HEK293 (cell line): ENCODE data around the gene RRM1.

ENCODE experiments used
- CTCF ChIA-PET: fragments of 350-600 bp; formaldehyde crosslinking; extraction: SDS; loops from one replicate; lab custom pipeline; 2021; ENCODE audit warnings: antibody characterized with exemption; lab: Yijun Ruan, JAX
- POLR2A ChIA-PET: fragments of 300-600 bp; formaldehyde crosslinking; extraction: SDS; loops from one replicate; lab custom pipeline; 2020; ENCODE audit warnings: antibody characterized with exemption, inconsistent platforms; lab: Yijun Ruan, JAX
- H3K27ac ChIP-seq: fragments of 200-500 bp; sonication (Bioruptor generic); 2 replicates; pipeline ENCODE4 v1.5.1; 2014; ENCODE audit warnings: low read depth, low read length, control low read depth, inconsistent platforms; ENCODE audit errors: extremely low read depth
- H3K36me3 ChIP-seq, 2 experiments: fragments of 200-500 bp in 1 of 2; sonication (Bioruptor generic) in 1 of 2; 1 replicate in 1 of 2; 2 replicates in 1 of 2; pipeline ENCODE4 v1.5.1; 2014 to 2017; ENCODE audit warnings: inconsistent platforms in 2 of 2, low read length in 2 of 2; ENCODE audit not compliant: control insufficient read depth in 2 of 2, insufficient read depth in 1 of 2
- H3K4me1 ChIP-seq: fragments of 200-500 bp; sonication (Bioruptor generic); 2 replicates; pipeline ENCODE4 v1.5.1; 2014; ENCODE audit warnings: mild to moderate bottlenecking, low read length, inconsistent platforms; ENCODE audit not compliant: control insufficient read depth, insufficient read depth
- H3K4me3 ChIP-seq: 2 replicates; pipeline ENCODE4 v1.5.1; 2011; ENCODE audit warnings: low read depth, mild to moderate bottlenecking, control low read depth, low read length, moderate library complexity
- H3K9me3 ChIP-seq: fragments of 200-500 bp; sonication (Bioruptor generic); 2 replicates; pipeline ENCODE4 v1.5.1; 2014; ENCODE audit warnings: low read depth, low read length, inconsistent platforms; ENCODE audit not compliant: control insufficient read depth, insufficient read depth
- FEZF1 ChIP-seq: fragments of 450-650 bp; formaldehyde crosslinking; IDR thresholded peaks from 2 replicates; pipeline ENCODE4 v1.5.1; 2016; ENCODE audit warnings: missing biosample characterization, missing genetic modification characterization
- GLI2 ChIP-seq: fragments of 450-650 bp; formaldehyde crosslinking; IDR thresholded peaks from 2 replicates; pipeline ENCODE4; 2017; ENCODE audit warnings: missing biosample characterization, missing genetic modification characterization, low read depth, borderline replicate concordance
- GLI4 ChIP-seq: fragments of 450-650 bp; formaldehyde crosslinking; IDR thresholded peaks from 2 replicates; pipeline ENCODE4 v1.5.1; 2016; ENCODE audit warnings: missing biosample characterization, missing genetic modification characterization
- HOXA7 ChIP-seq: sonication (generic); formaldehyde crosslinking; IDR thresholded peaks from 2 replicates; pipeline ENCODE4 v1.8.1; 2022; ENCODE audit warnings: missing genetic modification reagents, borderline replicate concordance
- MEIS1 ChIP-seq: sonication (generic); formaldehyde crosslinking; IDR thresholded peaks from 2 replicates; pipeline ENCODE4 v1.8.1; 2022; ENCODE audit warnings: missing genetic modification reagents, mild to moderate bottlenecking, borderline replicate concordance
- PRDM10 ChIP-seq: fragments of 450-650 bp; formaldehyde crosslinking; IDR thresholded peaks from 2 replicates; pipeline ENCODE4 v1.5.1; 2016; ENCODE audit warnings: missing biosample characterization, missing genetic modification characterization
- REST ChIP-seq: fragments of 450-650 bp; formaldehyde crosslinking; IDR thresholded peaks from 2 replicates; pipeline ENCODE4 v1.5.1; 2016; ENCODE audit warnings: missing biosample characterization, missing genetic modification characterization
- ZBTB20 ChIP-seq: fragments of 450-650 bp; formaldehyde crosslinking; IDR thresholded peaks from 2 replicates; pipeline ENCODE4 v1.5.1; 2016; ENCODE audit warnings: missing biosample characterization, missing genetic modification characterization
- ZIC2 ChIP-seq: fragments of 450-650 bp; formaldehyde crosslinking; IDR thresholded peaks from 2 replicates; pipeline ENCODE4 v1.5.1; 2016; ENCODE audit warnings: missing biosample characterization, missing genetic modification characterization
- ZNF155 ChIP-seq: fragments of 450-650 bp; formaldehyde crosslinking; IDR thresholded peaks from 2 replicates; pipeline ENCODE4 v1.5.1; 2016; ENCODE audit warnings: missing biosample characterization, missing genetic modification characterization
- ZNF157 ChIP-seq: fragments of 450-650 bp; formaldehyde crosslinking; IDR thresholded peaks from 2 replicates; pipeline ENCODE4 v1.5.1; 2016; ENCODE audit warnings: missing biosample characterization, missing genetic modification characterization
- ZNF16 ChIP-seq: fragments of 450-650 bp; formaldehyde crosslinking; IDR thresholded peaks from 2 replicates; pipeline ENCODE4 v1.5.1; 2016; ENCODE audit warnings: low read depth, missing biosample characterization, missing genetic modification characterization
- ZNF211 ChIP-seq: fragments of 450-650 bp; formaldehyde crosslinking; IDR thresholded peaks from 2 replicates; pipeline ENCODE4 v1.5.1; 2016; ENCODE audit warnings: low read depth, missing biosample characterization, missing genetic modification characterization
- ZNF280C ChIP-seq: fragments of 450-650 bp; formaldehyde crosslinking; IDR thresholded peaks from 2 replicates; pipeline ENCODE4 v1.5.1; 2016; ENCODE audit warnings: missing biosample characterization, missing genetic modification characterization
- ZNF302 ChIP-seq: fragments of 450-650 bp; formaldehyde crosslinking; IDR thresholded peaks from 2 replicates; pipeline ENCODE4 v1.5.1; 2016; ENCODE audit warnings: missing biosample characterization, missing genetic modification characterization, low read depth
- ZNF311 ChIP-seq: fragments of 450-650 bp; formaldehyde crosslinking; IDR thresholded peaks from 2 replicates; pipeline ENCODE4 v1.5.1; 2017; ENCODE audit warnings: missing biosample characterization, missing genetic modification characterization, borderline replicate concordance
- ZNF324 ChIP-seq: fragments of 450-650 bp; formaldehyde crosslinking; IDR thresholded peaks from 2 replicates; pipeline ENCODE4 v1.5.1; 2016; ENCODE audit warnings: missing biosample characterization, missing genetic modification characterization
- ZNF335 ChIP-seq: fragments of 450-650 bp; formaldehyde crosslinking; conservative IDR thresholded peaks from 2 replicates; pipeline ENCODE4 v1.5.1; 2016; ENCODE audit warnings: missing biosample characterization, missing genetic modification characterization
- ZNF677 ChIP-seq: fragments of 450-650 bp; IDR thresholded peaks from 2 replicates; pipeline ENCODE4 v1.5.0; 2018; ENCODE audit warnings: missing biosample characterization, mild to moderate bottlenecking, missing genetic modification characterization, moderate library complexity
- ZNF701 ChIP-seq: fragments of 450-650 bp; formaldehyde crosslinking; IDR thresholded peaks from 2 replicates; pipeline ENCODE4 v1.5.1; 2016; ENCODE audit warnings: missing biosample characterization, missing genetic modification characterization
- ZNF707 ChIP-seq: fragments of 450-650 bp; formaldehyde crosslinking; IDR thresholded peaks from 2 replicates; pipeline ENCODE4 v1.5.1; 2016; ENCODE audit warnings: missing biosample characterization, missing genetic modification characterization

RRM1 gene

GRCh38 chr11:4048340-4048739, 46.3 kb upstream of the RRM1 start:
- Histone ChIP-seq H3K36me3 (no peaks in the 10 kb centered on the region), H3K4me1 (no peaks in the 10 kb centered on the region), H3K9me3 (no peaks in the 10 kb centered on the region), H3K27ac (no peak overlapping the region), H3K4me3 (no peak overlapping the region)
- TF ChIP-seq ZNF311 (tag by site-specific recombination), result no peak
- no peak for TF ChIP-seq ZNF157 (tag by site-specific recombination)
- TF ChIP-seq GLI2 (tag by site-specific recombination), result no peak
- TF ChIP-seq ZNF16 (tag by site-specific recombination), result no peak
- TF ChIP-seq ZNF335 (tag by site-specific recombination), result no peak
- TF ChIP-seq ZBTB20 (tag by site-specific recombination), result no peak
- no peak for TF ChIP-seq ZNF155
- CTCF ChIA-PET, result interaction anchor here (1.1 to 1.2 kb wide), 2 partner anchors 25 to 198 kb away, joined by 4 to 7 read pairs; no protein-coding TSS in a partner anchor
- POLR2A ChIA-PET, result interaction anchor here (1.0 kb wide), 1 partner anchor 391 kb away, joined by 3 read pairs; no protein-coding TSS in a partner anchor

- CTCF ChIA-PET, result interaction anchor here (0.6 to 1.2 kb wide), 4 partner anchors 23 to 240 kb away, joined by 3 to 7 read pairs (median 4); no protein-coding TSS in a partner anchor
- H3K36me3 ChIP-seq, result no peaks in the 10 kb centered on the region
- no peak for TF ChIP-seq HOXA7 (CRISPR knock-in tag)
- H3K27ac ChIP-seq, result no peak overlapping the region
- no peak overlapping the region for H3K4me3 ChIP-seq
- POLR2A ChIA-PET, result interaction anchor here (0.6 to 1.0 kb wide), 2 partner anchors 184 to 391 kb away, joined by 3 read pairs; no protein-coding TSS in a partner anchor
- H3K9me3 ChIP-seq, result no peaks in the 10 kb centered on the region
- H3K4me1 ChIP-seq, result no peaks in the 10 kb centered on the region
These were observed 45.6 kb upstream of the RRM1 start for GRCh38 chr11:4049006-4049405.

GRCh38 chr11:4050138-4050537, 44.5 kb upstream of the RRM1 start:
- POLR2A ChIA-PET, result no interaction called here
- no peaks in the 10 kb centered on the region for H3K9me3 ChIP-seq
- no peaks in the 10 kb centered on the region for H3K4me1 ChIP-seq
- H3K4me3 ChIP-seq, result no peak overlapping the region
- H3K27ac ChIP-seq, result no peak overlapping the region
- no peaks in the 10 kb centered on the region for H3K36me3 ChIP-seq
- CTCF ChIA-PET, result interaction anchor here (0.5 to 1.1 kb wide), 3 partner anchors 22 to 207 kb away, joined by 3 to 5 read pairs (median 3); no protein-coding TSS in a partner anchor
- no peak for TF ChIP-seq ZNF311 (tag by site-specific recombination)
- no peak for TF ChIP-seq ZNF211 (tag by site-specific recombination)
- no peak for TF ChIP-seq ZNF302 (tag by site-specific recombination)
- TF ChIP-seq GLI4, result no peak
- TF ChIP-seq ZNF280C, result no peak
- TF ChIP-seq REST, result no peak
- TF ChIP-seq FEZF1 (tag by site-specific recombination), result no peak
- no peak for TF ChIP-seq ZNF701 (tag by site-specific recombination)
- TF ChIP-seq PRDM10 (tag by site-specific recombination), result no peak
- TF ChIP-seq ZNF707 (tag by site-specific recombination), result no peak
- TF ChIP-seq MEIS1, result no peak
- TF ChIP-seq ZNF677, result no peak
- TF ChIP-seq ZNF324 (tag by site-specific recombination), result no peak
- TF ChIP-seq ZIC2 (tag by site-specific recombination), result no peak
